MV-4-11 (cell line): Measurements from ENCODE around the gene LZTFL1.

Experiments
- DNase-seq: peaks from one replicate; lab custom pipeline; 2025; lab: John Stamatoyannopoulos, UW

LZTFL1 gene

DNA sequence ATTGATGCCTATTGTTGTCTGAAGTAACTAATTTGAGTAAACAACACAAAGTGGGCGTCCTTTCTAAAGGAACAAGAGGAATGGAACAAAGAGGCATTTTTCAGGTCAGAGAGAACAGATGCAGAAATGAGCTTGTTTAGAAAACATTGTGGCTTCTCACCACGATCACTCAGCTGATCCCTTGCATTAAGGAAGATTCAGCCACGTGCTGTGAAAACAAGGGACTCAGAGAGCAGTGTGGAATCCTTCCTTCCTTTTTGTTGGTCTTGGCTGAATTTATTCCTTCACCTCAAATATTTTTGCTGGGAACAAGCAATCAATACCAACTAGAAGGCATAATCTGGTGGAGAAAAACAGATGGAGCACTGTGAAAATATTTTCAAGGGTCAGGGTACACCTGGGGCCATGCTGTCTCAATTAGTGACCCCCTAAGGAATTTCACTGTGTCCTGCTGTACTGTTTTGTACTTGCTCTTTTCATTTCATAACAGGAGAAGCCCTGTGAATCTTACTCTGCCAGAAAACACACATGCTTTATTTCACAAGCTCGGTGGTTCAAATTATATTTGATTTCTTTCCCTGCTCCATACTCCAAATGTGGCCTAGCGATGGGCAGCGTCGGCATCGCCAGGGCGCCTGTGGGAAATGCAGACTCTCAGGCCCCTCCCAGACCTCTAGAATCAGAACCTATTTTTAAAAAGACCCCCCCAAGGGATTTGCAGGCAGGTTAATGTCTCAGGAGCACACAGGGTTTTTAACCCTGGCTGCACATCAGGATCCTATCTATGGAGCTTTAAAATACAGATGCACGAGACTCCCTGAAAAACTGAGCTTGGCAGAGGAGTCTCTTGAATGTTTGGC lies 34.0 kb downstream of the LZTFL1 start:
- DNase-seq: no peak

DNA sequence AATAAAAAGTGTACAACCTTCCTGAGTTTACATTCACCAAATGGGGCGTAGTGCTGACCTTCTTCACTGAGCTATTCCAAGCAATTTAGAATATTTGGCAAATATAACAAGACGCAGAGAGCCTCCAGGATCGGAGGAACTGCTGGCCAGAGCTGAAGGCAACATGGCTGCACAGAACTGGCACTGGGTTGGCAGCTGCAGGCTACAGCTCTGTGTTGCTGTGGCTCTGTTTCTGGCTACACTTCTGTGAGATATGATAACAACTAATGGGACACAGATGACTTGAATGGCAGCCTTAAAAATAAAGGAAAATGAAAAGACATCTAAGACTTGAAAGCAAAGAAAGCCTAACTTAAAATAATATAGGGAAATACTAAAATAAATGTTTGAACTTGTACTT lies 34.8 kb downstream of the LZTFL1 start:
- no peak for DNase-seq

DNA sequence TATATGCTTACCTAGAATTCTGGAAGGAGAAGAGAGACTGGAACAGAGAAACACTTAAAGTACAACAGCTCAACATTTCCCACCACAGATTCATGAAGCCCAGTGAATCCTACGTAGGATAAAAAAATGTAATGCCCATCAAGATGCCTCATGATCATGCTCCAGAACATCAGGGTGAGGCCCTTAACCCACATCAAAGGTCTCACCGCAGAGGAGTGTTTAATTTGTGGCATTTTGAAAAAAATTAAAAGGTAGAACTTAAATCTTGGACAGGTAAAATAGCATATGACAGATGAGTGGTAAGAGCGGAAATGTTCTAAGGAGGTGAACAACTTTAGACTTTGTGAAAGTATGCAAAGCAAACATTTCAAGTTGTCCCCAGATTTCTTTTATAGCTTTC lies 35.8 kb downstream of the LZTFL1 start:
- no peak for DNase-seq

GRCh38 chr3:45803252-45803935 lies 38.5 kb downstream of the LZTFL1 start:
- DNase-seq: no peak

- DNase-seq: no peak
These were observed 39.8 kb downstream of the LZTFL1 start for GRCh38 chr3:45802146-45802545.

GRCh38 chr3:45800611-45801010 lies 41.3 kb downstream of the LZTFL1 start:
- no peak for DNase-seq

DNA sequence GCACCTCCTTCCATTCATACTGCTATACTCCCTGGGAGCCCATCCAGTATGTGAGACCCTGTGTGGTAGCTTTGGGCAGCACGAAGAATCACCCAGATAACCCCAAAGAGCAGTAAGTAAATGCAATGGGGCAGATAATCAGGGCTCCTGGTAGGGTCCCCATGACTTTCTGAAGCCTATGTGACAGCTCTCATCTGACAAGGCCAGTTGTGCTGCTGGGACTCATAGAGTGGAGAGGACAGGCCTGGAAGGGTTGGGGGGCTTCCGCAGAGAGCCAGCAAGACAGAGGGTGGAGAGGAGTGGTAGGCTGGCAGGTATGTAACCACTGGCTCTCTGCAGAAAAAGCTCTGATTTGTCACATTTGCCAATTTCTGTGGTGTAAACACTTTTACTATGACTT lies 42.3 kb downstream of the LZTFL1 start:
- DNase-seq: no peak

- no peak for DNase-seq
These were observed 43.9 kb downstream of the LZTFL1 start for GRCh38 chr3:45798034-45798433.

- DNase-seq: no peak
These were observed 44.8 kb downstream of the LZTFL1 start for GRCh38 chr3:45796902-45797637.

- no peak for DNase-seq
These were observed 45.8 kb downstream of the LZTFL1 start, which contains the start of gene SLC6A20 for GRCh38 chr3:45795882-45796765. Gene SLC6A20 (minus strand): TSS chr3:45796536. CDS start chr3:45796419, 117 bp downstream.

DNA sequence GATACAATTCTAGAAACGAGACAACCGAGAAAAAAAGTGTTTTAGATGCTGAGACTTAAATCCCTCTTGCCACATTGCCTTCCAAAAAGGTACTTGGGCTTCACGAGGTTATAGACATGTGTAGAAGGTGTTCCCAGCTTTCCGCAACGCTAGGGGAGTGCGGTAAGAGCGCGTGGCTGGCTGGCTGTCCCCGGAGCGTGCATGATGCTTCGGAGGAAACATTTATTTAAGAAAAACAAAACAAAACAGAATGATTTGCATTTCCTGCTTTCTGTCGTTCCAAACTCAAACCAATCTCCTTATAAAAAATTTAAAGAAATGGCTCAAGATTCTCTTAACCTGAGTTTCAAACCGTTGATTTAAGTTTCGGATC lies 46.4 kb downstream of the LZTFL1 start:
- DNase-seq: no peak

GRCh38 chr3:45794660-45795059 lies 47.3 kb downstream of the LZTFL1 start:
- DNase-seq: no peak

DNA sequence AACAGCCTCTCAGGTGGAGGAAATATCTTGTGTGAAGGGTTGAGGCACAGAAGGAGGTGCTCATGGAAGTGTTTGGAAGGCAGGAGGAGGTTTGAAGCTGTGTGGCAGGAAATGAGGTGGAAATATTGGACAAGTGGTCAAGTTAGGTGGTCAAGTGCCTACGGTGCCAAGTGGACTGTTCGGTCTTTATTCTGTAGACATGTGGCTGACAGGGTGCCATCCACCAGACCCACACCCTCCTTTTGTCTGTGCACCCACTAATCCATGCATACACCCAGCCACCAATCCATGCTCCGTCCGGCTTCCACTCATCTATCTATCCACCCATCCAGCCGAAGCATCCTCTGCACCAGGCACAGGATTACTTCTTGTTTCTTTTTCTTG lies 47.8 kb downstream of the LZTFL1 start:
- DNase-seq: no peak

DNA sequence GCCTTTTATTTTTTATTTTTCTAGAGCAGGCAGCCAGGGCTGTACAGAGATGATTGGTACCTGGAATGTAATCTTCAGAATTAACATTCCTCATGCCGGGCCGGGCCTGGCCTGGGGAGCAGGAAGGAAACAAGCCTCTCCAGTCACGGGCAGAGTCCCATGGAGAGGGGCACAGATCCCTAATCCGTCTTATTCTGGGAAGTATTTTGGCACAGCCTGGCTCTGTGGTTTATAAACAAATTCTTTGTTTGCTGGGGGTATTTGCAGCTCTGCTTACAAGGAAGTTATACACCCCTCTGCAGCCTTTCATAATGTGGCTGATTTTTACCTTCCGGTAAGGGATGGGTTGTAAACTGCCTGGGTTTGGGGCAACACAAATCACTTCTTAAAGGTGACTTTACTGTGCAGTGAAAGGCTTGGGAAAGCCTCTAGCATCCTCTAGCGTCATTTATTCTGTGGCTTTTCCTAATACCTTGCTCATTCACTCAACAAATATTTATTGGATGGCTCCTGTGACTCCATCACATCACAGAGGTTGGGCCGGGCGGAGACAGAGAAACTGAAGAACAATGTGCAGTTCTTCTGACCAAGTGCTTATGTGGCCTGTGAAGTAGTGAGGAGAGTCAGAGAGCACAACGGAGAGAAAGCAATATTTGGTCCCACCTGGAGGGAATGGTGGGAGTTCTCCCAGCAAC lies 48.3 kb downstream of the LZTFL1 start:
- DNase-seq: no peak

DNA sequence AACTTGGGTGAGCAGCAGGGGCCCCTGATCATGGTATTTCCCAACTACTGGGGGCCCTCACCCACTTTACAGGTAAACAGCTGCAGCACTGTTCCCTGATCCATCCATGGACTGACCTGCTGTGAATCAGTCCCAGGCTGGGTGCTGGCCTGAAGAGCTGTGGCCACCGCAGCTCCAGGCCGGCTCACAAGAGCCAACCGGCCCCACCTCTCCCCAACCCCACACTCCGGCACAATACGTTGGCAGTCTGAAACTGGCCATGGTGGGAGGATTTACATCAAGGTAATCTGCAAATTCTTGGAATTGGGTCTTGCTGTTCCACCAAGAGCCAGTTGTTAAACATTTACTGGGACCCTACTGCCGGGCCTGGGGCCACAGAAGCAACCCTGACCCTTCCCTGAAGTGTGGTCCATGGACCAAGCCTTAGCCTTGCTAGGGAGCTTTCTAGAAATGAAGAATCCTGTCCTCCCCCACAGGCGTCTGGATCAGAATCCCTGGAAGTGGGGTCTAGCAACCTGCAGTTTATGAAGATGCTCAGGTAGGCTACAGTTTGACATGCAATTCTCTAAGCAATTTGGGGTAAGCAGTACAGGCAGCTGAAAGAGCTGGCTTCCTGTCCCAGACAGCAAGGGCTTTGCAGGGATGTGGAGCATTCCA lies 49.3 kb downstream of the LZTFL1 start:
- no peak for DNase-seq

- DNase-seq: no peak
These were observed 49.9 kb downstream of the LZTFL1 start for GRCh38 chr3:45792036-45792435.

DNA sequence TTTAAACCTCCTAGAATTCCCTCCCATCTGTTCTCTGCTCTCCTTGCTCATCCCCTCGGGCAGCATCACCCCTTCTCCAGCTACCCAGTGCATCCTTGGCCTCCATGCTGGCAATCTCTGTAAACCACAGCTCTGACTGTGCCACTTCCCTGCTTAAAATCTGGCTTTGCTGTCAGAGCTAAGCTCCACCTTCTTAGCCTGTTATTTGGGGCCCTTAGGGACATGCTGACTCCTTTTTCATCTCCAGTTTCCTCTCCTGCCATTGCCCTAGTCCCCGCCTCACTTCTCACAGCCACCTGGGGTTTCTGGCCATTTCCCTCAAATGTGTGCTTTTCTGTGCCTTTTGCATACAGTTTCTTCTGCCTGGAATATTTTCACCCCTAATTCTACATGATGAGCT lies 51.3 kb downstream of the LZTFL1 start:
- DNase-seq: no peak

- DNase-seq: no peak
These were observed 52.6 kb downstream of the LZTFL1 start for GRCh38 chr3:45789235-45789812.

DNA sequence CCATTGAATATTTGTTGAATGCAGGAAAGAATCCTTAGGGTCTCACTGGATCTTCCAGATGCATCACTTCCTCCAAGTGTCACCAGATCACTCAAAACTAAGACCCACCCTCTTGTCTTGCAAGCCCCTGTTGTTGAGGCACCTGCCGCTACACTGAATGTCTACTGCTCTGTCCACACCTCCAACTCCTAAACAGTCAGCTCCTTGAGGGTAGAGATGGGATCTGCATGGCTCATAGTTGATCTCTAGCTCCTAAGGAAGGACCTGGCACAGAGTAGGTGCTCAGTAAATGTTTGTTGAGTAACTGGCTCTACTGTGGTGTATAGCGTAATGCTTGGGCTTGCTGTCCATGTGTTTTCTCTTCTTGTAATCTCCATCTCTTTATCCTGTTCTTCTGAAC lies 54.4 kb downstream of the LZTFL1 start:
- DNase-seq: no peak

DNA sequence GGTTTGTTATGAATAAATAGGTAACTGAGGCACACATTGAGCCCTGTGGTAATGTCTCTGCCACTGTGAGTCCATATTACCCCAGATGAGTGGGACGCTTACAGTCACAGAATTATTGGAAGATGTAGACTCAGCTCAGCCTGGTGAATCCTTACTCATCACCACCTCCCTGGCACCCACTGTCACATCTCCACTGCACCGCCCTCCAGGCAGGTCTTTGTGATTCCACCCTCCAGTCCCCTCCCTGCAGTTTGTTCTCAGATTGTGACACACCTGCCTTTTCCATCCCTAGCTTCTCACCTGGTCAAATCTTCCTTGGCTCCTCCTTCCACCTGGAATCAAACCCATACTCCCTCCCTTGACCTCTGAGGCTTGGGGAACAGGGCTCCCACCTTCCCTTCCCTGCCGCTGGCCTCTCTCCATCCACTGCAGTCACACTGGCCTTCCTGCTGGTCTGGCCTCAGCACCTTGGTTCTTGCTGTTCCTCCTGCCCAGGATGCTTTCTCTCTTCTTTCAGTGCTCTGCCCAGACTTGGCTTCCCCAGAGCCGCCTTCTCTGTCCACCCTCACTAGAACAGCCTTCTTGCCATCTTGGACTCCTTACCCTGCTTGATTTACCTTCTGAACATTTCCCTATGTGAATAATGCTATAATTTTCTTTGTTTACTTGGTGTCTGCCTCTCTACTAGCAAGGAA lies 55.0 kb downstream of the LZTFL1 start:
- DNase-seq: no peak
